HepG2 (cell line): ENCODE data around the gene LARP1. TPM values are rescaled to one million over a fixed set of nuclear protein-coding genes. Genes with fewer than 3 reads are reported as not detected.

Experiments
- BRF2 ChIP-seq: sonication (generic); formaldehyde crosslinking; IDR thresholded peaks from 2 replicates; pipeline ENCODE4 v1.8.1; 2022; ENCODE audit warnings: mild to moderate bottlenecking, missing genetic modification reagents
- CEBPB ChIP-seq: IDR thresholded peaks from 2 replicates; pipeline ENCODE4 v1.6.1; 2011; ENCODE audit warnings: low read depth, low read length, improper control_type of control experiment, borderline replicate concordance
- CREB1 ChIP-seq, 2 experiments: fragments of 450-650 bp in 1 of 2; IDR thresholded peaks; 2 replicates each; pipeline ENCODE4 v1.6.1; 2016 to 2017; ENCODE audit warnings: control low read depth in 1 of 2, mild to moderate bottlenecking in 1 of 2, missing compliant biosample characterization in 1 of 2, missing genetic modification characterization in 1 of 2
- ELF1 ChIP-seq: sonication (generic); formaldehyde crosslinking; IDR thresholded peaks from 2 replicates; pipeline ENCODE4 v1.4.0; 2020; ENCODE audit warnings: missing genetic modification reagents
- ETV5 ChIP-seq: IDR thresholded peaks from 2 replicates; pipeline ENCODE4 v1.6.1; 2018; ENCODE audit warnings: missing biosample characterization, missing genetic modification reagents, inconsistent platforms, borderline replicate concordance
- GATAD2A ChIP-seq: IDR thresholded peaks from 2 replicates; pipeline ENCODE4 v1.6.1; 2016
- GMEB1 ChIP-seq: sonication (generic); formaldehyde crosslinking; IDR thresholded peaks from 2 replicates; pipeline ENCODE4 v1.5.1; 2020; ENCODE audit warnings: missing genetic modification reagents, mild to moderate bottlenecking, borderline replicate concordance
- KDM2A ChIP-seq: sonication (generic); formaldehyde crosslinking; IDR thresholded peaks from 2 replicates; pipeline ENCODE4 v1.4.0; 2020; ENCODE audit warnings: low read depth, missing genetic modification reagents, borderline replicate concordance
- MED1 ChIP-seq: sonication (generic); formaldehyde crosslinking; IDR thresholded peaks from 2 replicates; pipeline ENCODE4 v1.4.0; 2020; ENCODE audit warnings: missing genetic modification reagents
- MYC ChIP-seq: sonication (generic); formaldehyde crosslinking; IDR thresholded peaks from 2 replicates; pipeline ENCODE4 v1.9.0; 2021; ENCODE audit warnings: missing genetic modification reagents, borderline replicate concordance
- NCOA2 ChIP-seq: sonication (generic); formaldehyde crosslinking; IDR thresholded peaks from 2 replicates; pipeline ENCODE4 v1.8.0; 2022; ENCODE audit warnings: inconsistent platforms
- NFKBIZ ChIP-seq: IDR thresholded peaks from 2 replicates; pipeline ENCODE4 v1.6.1; 2018; ENCODE audit warnings: missing genetic modification reagents, missing compliant biosample characterization
- PHF5A ChIP-seq: IDR thresholded peaks from one replicate; pipeline ENCODE4 v1.6.1; 2018; ENCODE audit warnings: low read depth, missing genetic modification reagents; ENCODE audit not compliant: unreplicated experiment
- PITX1 ChIP-seq: sonication (generic); formaldehyde crosslinking; IDR thresholded peaks from 2 replicates; pipeline ENCODE4 v1.5.1; 2020; ENCODE audit warnings: mild to moderate bottlenecking, missing genetic modification reagents
- PPARG ChIP-seq: conservative IDR thresholded peaks from 2 replicates; pipeline ENCODE4 v1.6.1; 2016; ENCODE audit warnings: missing biosample characterization, missing genetic modification reagents
- TARDBP ChIP-seq: sonication (generic); formaldehyde crosslinking; IDR thresholded peaks from 2 replicates; pipeline ENCODE4 v1.8.0; 2022; ENCODE audit warnings: mild to moderate bottlenecking, missing genetic modification reagents
- TBX2 ChIP-seq: sonication (generic); formaldehyde crosslinking; IDR thresholded peaks from 2 replicates; pipeline ENCODE4 v1.5.0; 2020; ENCODE audit warnings: missing genetic modification reagents, mild to moderate bottlenecking, borderline replicate concordance
- TIGD3 ChIP-seq: sonication (generic); formaldehyde crosslinking; IDR thresholded peaks from 2 replicates; pipeline ENCODE4 v1.5.1; 2020; ENCODE audit warnings: mild to moderate bottlenecking, missing genetic modification reagents, borderline replicate concordance
- ZBTB1 ChIP-seq: sonication (generic); formaldehyde crosslinking; IDR thresholded peaks from 2 replicates; pipeline ENCODE4 v1.4.0; 2020; ENCODE audit warnings: missing genetic modification reagents, borderline replicate concordance
- ZFAT ChIP-seq: sonication (generic); formaldehyde crosslinking; conservative IDR thresholded peaks from 2 replicates; pipeline ENCODE4 v1.8.1; 2023; ENCODE audit warnings: missing genetic modification reagents, inconsistent platforms
- ZMYM2 ChIP-seq: sonication (generic); formaldehyde crosslinking; IDR thresholded peaks from 2 replicates; pipeline ENCODE4 v1.8.0; 2022; ENCODE audit warnings: mild to moderate bottlenecking, missing genetic modification reagents
- ZNF292 ChIP-seq: sonication (generic); formaldehyde crosslinking; IDR thresholded peaks from 2 replicates; pipeline ENCODE4 v1.8.1; 2022; ENCODE audit warnings: mild to moderate bottlenecking, low read depth, missing genetic modification reagents, borderline replicate concordance
- ZNF331 ChIP-seq: sonication (generic); formaldehyde crosslinking; IDR thresholded peaks from 2 replicates; pipeline ENCODE4 v1.4.0; 2020; ENCODE audit warnings: missing genetic modification reagents
- ZNF777 ChIP-seq: sonication (generic); formaldehyde crosslinking; IDR thresholded peaks from 2 replicates; pipeline ENCODE4 v1.4.0; 2020; ENCODE audit warnings: missing genetic modification reagents
- polyA plus RNA-seq, 8 experiments: library from polyadenylated mRNA; depleted of rRNA in 3 of 8; stranded (reverse) in 7 of 8; unstranded in 1 of 8; fragments of >200 nt; fragmentation: Illumina TruSeq in 4 of 8; extraction: Trizol in 4 of 8; gene quantifications; 2 replicates each; pipeline versions ENCODE4 v1.2.1 to v1.2.3, GENCODE V29; 2011 to 2016; ENCODE audit warnings: low read depth in 4 of 8, missing spikeins in 1 of 8, mixed read lengths in 1 of 8; ENCODE audit not compliant: insufficient read depth in 1 of 8
- total RNA-seq, 5 experiments: library from RNA; depleted of rRNA; stranded (reverse); fragments of >200 nt; fragmentation: Illumina TruSeq; extraction: Trizol; gene quantifications; 2 replicates each; pipeline ENCODE4 v1.2.3, GENCODE V29; 2016; ENCODE audit warnings: low read depth in 1 of 5
- TF ChIP-seq, protein P1 (sequence below): sonication (generic); formaldehyde crosslinking; IDR thresholded peaks from 2 replicates; pipeline ENCODE4 v1.5.0; 2020; ENCODE audit warnings: missing genetic modification reagents, mild to moderate bottlenecking, borderline replicate concordance

Gene LARP1
- total and polyA plus RNA-seq, 2 of the 13 experiments (the other 11 are each of a cell fraction or from before 2014, with no cell fraction given) = 45.2 to 61.4 TPM

DNA sequence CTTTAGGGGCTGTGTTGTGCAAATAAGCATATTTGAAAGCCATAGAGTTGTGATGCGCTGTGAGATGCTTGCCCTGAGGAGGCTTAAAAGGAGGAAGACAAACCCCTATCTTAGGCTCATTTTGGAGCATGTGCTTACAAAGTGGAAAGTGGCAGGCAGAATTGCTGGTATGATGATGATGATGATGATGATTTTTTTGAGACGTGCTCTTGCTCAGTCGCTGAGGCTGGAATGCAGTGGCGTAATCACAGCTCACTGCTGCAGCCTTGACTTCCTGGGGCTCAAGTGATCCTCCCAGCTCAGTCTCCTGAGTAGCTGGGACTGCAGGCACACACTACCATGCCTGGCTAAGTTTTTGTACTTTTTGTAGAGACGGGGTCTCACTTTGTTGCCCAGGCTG lies 104.9 kb downstream of the LARP1 start (continued):
- TF ChIP-seq ZNF292 (CRISPR knock-in tag) (peak; percentile 75; the same call in 1 of the 2 replicates), MED1 (CRISPR knock-in tag) (peak; percentile 78), CREB1 (IDR thresholded peaks at IDR 0.05) (peak; percentile 47), CREB1 (CRISPR knock-in tag; IDR thresholded peaks at IDR 0.05) (no peak), KDM2A (CRISPR knock-in tag) (peak; percentile 22; the same call in 1 of the 2 replicates), CEBPB (peak; percentile 77; the same call in 1 of the 2 replicates), MYC (CRISPR knock-in tag) (0 out of 2 replicates have a peak, but pooled peaks have one; percentile 30), TBX2 (CRISPR knock-in tag) (0 out of 2 replicates have a peak, but pooled peaks have one; percentile 21), ZMYM2 (no peak), TARDBP (peak; percentile 47; the same call in 1 of the 2 replicates), NCOA2 (0 out of 2 replicates have a peak, but pooled peaks have one; percentile 11), ETV5 (CRISPR knock-in tag) (peak; percentile 77; the same call in 1 of the 2 replicates), PPARG (CRISPR knock-in tag) (0 out of 2 replicates have a peak, but pooled peaks have one; percentile 15), GATAD2A (CRISPR knock-in tag) (peak; percentile 56), ELF1 (CRISPR knock-in tag) (no peak), ZNF331 (0 out of 2 replicates have a peak, but pooled peaks have one; percentile 21), TIGD3 (CRISPR knock-in tag) (no peak), PHF5A (peak; percentile 58), ZBTB1 (no peak), NFKBIZ (CRISPR knock-in tag) (no peak), ZNF777 (CRISPR knock-in tag) (0 out of 2 replicates have a peak, but pooled peaks have one; percentile 21), BRF2 (no peak), ZFAT (CRISPR knock-in tag) (no peak), GMEB1 (peak; percentile 43; the same call in 1 of the 2 replicates), PITX1 (CRISPR knock-in tag) (0 out of 2 replicates have a peak, but pooled peaks have one; percentile 14)
- TF ChIP-seq, protein P1, sequence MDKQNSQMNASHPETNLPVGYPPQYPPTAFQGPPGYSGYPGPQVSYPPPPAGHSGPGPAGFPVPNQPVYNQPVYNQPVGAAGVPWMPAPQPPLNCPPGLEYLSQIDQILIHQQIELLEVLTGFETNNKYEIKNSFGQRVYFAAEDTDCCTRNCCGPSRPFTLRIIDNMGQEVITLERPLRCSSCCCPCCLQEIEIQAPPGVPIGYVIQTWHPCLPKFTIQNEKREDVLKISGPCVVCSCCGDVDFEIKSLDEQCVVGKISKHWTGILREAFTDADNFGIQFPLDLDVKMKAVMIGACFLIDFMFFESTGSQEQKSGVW (CRISPR knock-in tag) = no peak
